Mucosa of gallbladder (tissue), 1 donor: Measurements from ENCODE around the gene KRT31. TPM values are rescaled to one million over a fixed set of nuclear protein-coding genes. Genes with fewer than 3 reads are reported as not detected.

Experiments used
- total RNA-seq: library from RNA; stranded (reverse); gene quantifications from one replicate; pipeline ENCODE4 v1.2.1, GENCODE V29; 2021
- donor health status: DM: no; HTN: no; CAD: no.

The KRT31 gene
- total RNA-seq, 1 donor from 2014 or later: not detected

Other genes starting within 250 kb of the KRT31 start
- gene KRTAP4-5, start 247.8 kb downstream of the KRT31 start, total RNA-seq: not detected
- gene KRTAP4-4, start 236.9 kb downstream of the KRT31 start, total RNA-seq: not detected
- not detected for gene KRTAP4-3, start 229.4 kb downstream of the KRT31 start, total RNA-seq
- not detected for gene KRTAP4-2, start 219.4 kb downstream of the KRT31 start, total RNA-seq
- gene KRTAP4-1, start 212.7 kb downstream of the KRT31 start, total RNA-seq: not detected
- not detected for gene KRTAP9-1, start 207.7 kb downstream of the KRT31 start, total RNA-seq
- not detected for gene KRTAP9-2, start 171.0 kb downstream of the KRT31 start, total RNA-seq
- gene KRTAP9-3, start 165.2 kb downstream of the KRT31 start, total RNA-seq: not detected
- gene KRTAP9-8, start 159.6 kb downstream of the KRT31 start, total RNA-seq: not detected
- gene KRTAP9-4, start 147.9 kb downstream of the KRT31 start, total RNA-seq: not detected
- gene KRTAP9-9, start 142.2 kb downstream of the KRT31 start, total RNA-seq: not detected
- gene KRTAP9-6, start 132.2 kb downstream of the KRT31 start, total RNA-seq: not detected
- gene KRTAP9-7, start 121.9 kb downstream of the KRT31 start, total RNA-seq: not detected
- not detected for gene KRTAP29-1, start 94.8 kb downstream of the KRT31 start, total RNA-seq
- not detected for gene KRTAP16-1, start 88.3 kb downstream of the KRT31 start, total RNA-seq
- gene KRTAP17-1, start 81.9 kb downstream of the KRT31 start, total RNA-seq: not detected
- gene KRT33A, start 46.8 kb downstream of the KRT31 start, total RNA-seq: not detected
- not detected for gene KRT33B, start 27.8 kb downstream of the KRT31 start, total RNA-seq
- gene KRT34, start 15.3 kb downstream of the KRT31 start, total RNA-seq: not detected
- not detected for gene KRT37, start 27.0 kb upstream of the KRT31 start, total RNA-seq
- not detected for gene KRT38, start 43.4 kb upstream of the KRT31 start, total RNA-seq
- not detected for gene KRT32, start 69.8 kb upstream of the KRT31 start, total RNA-seq
- not detected for gene KRT35, start 83.5 kb upstream of the KRT31 start, total RNA-seq
- gene KRT36, start 92.3 kb upstream of the KRT31 start, total RNA-seq: not detected
- 0.40 TPM for gene KRT13, start 108.0 kb upstream of the KRT31 start, total RNA-seq
- 5.6 TPM for gene KRT15, start 121.3 kb upstream of the KRT31 start, total RNA-seq
- gene KRT19, start 130.7 kb upstream of the KRT31 start, total RNA-seq: 1,522 TPM
- not detected for gene KRT9, start 174.5 kb upstream of the KRT31 start, total RNA-seq
- gene KRT14, start 189.3 kb upstream of the KRT31 start, total RNA-seq: 0.20 TPM
- gene KRT16, start 215.2 kb upstream of the KRT31 start, total RNA-seq: not detected
- gene KRT17, start 227.0 kb upstream of the KRT31 start, total RNA-seq: not detected